Smooth muscle cell of the umbilical artery (primary cell): Measurements from ENCODE around the gene ADH4. TPM values are rescaled to one million over a fixed set of nuclear protein-coding genes. Genes with fewer than 3 reads are reported as not detected.

ENCODE experiments used
- total RNA-seq: library from RNA; depleted of rRNA; stranded (reverse); fragments of >200 nt; gene quantifications from 2 replicates; pipeline ENCODE4 v1.2.3, GENCODE V29; 2014

The ADH4 gene
- not detected in 2 replicates for total RNA-seq

DNA sequence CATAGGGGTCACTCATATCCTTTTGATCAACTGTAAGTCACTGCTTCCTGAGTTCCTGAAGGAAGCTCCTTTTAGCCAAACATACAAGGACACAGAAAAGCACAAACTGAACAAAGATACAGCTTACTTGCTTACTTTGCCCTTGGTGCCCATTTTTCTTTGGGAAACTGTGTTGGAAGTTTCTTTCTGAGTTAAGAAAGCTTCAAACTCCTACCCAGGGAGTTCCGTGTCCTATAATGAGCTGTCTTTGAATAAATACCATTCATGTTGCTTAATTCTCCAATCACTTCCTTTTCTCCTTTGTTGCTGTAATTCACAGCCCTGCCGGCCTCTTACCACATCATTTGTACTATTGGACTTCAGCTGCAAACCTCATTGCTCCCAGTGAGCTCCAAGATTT lies at the start of gene ADH4:
Gene ADH4 (minus strand): TSS at position 228 of the 400 bp plus-strand sequence. CDS start 75 bp downstream, at position 153.

DNA sequence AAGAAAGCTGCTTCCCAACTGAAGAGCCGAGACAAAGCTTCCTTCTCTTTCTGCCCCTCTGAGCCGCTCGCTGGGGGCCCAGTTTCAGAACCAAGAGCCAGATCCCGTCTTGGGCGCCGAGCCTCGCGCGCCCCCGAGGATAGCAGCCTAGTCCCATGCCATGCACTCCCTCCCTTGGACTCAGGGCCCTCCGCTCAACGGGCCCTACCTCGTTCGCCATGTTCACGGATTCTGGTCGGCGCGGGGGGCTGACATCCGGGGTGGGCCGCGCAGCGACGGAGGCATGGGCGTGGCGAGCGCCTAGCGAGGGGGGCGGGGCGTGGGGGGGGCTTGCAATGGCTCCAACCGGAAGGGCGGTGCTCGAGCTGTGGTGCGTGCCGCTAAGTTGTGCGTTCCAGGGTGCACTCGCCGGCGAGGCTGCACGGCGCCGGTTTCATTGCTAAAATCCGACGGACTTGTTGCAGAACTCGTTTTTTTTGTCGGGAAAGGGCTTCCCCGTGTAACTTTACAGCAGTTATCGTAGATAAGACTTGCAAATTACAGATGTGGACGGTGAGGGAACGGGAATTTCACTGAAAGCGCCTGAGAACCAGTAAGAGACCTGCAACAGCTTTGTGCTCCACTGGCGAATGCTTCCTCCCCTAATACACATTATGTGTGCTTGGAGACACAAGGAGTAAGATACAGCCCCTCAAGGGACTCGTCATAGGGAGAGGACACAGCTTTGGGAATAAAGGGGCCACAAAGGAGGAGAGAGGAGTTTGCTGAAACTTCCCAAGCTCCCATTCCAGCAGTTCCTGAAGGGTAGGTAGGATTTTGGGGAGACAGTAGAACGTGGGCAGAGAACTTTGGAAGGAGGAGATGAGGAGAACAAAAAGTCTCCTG lies 55.4 kb downstream of the ADH4 start, which contains the start of gene ADH5:
Gene ADH5 (minus strand): TSS at position 308 of the 885 bp plus-strand sequence. CDS start 88 bp downstream, at position 220.

Other genes with a start within 250 kb of the ADH4 start
- 229 and 397 TPM in 2 replicates for gene EIF4E, start 215.2 kb downstream of the ADH4 start, total RNA-seq
- gene METAP1, start 148.6 kb downstream of the ADH4 start, total RNA-seq: 25.8 and 63.3 TPM in 2 replicates
- 158 and 183 TPM in 2 replicates for gene ADH5, start 55.5 kb downstream of the ADH4 start, total RNA-seq
- not detected in 2 replicates for gene ADH6, start 74.9 kb upstream of the ADH4 start, total RNA-seq
- gene ADH1A, start 146.7 kb upstream of the ADH4 start, total RNA-seq: not detected in 2 replicates
- gene ADH1B, start 177.1 kb upstream of the ADH4 start, total RNA-seq: 0.09 and 0.30 TPM in 2 replicates
- not detected in 2 replicates for gene ADH1C, start 208.4 kb upstream of the ADH4 start, total RNA-seq